NCI-H2107 treated with DMSO at 0.1 percent for 48 hours (cell line): ENCODE measurements around the gene CDC6.

ENCODE experiments used
- DNase-seq: peaks from one replicate; lab custom pipeline; 2025; ENCODE audit not compliant: unreplicated experiment; lab: John Stamatoyannopoulos, UW

The CDC6 gene

DNA sequence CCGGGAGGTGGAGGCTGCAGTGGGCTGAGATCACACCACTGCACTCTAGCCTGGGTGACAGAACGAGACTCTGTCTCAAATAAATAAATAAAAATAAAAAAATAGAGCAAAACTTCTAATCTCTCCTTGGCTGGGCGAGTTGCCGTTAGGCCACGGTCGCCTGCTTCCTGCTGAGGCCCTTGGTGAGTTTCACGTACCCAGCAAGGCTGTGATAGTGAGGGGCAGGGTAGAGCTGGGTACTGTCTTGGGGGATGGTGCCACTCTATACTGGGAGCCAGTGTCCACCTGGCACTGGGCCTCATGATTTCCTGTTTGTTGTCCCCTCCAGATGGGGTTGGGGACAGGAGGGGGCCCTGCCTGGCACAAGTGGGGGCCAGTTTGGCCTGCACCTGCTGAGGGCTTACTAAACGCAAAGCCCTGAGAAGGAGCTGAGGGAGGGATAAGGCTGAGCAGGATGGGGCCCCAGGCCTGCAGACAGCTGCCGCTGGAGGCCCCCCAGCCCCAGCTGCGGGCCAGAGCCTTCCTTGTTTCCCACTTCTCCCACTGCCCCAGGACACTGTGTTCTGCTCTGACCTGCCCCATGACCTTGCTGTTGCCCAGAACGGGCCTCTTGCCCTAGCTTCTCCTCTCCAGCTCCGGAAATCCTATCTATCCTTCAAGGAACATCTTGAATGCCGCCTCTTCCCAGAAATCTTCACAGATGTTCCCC is 51.4 kb downstream of the CDC6 start:
- no peak for DNase-seq

DNA sequence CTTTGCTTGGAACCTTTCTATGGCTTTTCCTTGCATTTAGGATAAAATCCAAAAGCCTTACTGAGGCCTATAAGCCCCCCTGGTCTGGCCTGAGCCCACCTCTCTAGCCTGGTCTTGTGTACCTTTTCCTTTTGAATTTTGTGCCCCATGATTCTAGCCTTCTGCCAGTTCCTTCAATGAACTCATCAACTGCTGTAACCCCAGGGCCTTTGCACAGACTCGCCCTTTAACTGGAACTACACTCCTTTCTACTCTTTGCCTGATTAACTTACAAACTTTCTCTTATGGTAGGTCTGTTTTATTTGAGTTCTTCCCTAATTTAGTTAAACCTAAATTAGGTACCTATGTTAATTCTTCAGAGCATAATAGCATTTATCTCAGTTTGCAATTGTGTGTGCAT is 52.6 kb downstream of the CDC6 start:
- DNase-seq, result no peak

DNA sequence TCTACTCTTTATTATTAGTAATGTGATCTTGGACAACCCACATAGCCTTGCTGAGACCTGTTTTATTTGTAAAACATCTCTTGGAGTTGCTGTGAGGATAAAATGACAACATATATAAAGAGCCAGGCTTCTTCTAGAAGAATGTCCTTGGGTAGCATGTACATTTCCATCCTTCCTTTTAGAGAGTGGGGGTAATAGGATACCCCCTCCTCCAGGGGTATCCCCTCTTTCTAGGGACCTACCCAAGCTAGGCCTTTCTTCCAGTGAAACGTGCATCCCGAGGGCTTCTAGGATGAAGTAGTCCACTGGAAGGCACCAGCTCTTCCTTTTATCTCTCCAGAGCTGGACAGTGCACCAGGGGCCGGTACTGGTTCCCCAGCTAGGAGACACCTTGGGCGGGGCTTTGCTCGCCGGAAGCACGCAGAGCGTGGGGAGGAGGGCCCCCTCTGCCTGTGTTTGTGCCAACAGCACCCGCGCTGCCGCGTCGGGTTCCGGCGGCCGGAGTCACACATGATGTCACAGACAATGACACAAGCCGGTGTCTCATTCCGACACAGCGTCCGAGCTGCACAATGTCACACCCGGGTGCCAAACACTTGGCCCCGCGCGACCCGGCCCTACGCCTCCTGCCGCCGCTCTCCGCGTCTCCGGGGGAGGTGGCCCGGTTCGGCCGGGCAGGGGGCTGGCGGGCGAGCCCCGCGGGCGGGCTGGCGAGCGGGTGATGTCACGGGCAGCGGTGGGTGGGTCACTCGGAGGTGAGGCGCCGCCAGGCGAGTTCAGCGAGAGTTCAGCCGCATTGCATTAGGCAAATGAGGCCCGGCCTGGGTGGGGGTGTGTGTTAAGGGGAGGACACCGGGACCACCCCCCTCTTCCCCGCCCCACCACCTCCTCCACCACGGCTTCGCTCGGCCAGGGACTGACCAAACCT is 53.5 kb downstream of the CDC6 start:
- peak; percentile 23 for DNase-seq

GRCh38 chr17:40341808-40342503 is 54.3 kb downstream of the CDC6 start:
- no peak for DNase-seq

DNA sequence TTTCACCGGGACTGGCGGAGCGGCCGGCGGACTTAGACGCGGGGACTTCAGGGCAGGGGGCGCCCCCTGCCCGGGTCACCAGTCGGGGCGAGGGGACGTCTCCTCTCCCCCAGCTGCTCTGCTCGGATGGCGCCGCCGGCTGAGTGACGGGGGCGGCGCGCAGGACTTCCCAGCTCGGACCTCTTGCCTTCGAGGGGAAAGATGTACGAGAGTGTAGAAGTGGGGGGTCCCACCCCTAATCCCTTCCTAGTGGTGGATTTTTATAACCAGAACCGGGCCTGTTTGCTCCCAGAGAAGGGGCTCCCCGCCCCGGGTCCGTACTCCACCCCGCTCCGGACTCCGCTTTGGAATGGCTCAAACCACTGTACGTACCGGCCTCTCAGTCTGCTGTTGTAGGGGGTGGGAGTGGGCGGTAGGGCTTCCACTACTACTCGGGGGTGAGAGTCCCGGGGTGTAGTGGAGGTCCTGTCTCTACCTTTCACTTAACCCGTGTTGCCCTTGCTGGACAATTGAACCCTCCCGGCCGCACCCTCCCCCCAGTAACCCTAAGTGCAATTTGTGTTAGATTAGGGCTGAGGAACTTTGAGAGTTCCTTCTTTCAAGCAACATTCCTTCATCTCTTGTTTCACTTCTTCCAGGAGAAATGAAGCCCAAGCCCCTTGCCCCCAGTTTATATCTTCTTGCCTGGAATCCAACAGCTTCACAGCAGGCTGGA is 55.0 kb downstream of the CDC6 start:
- no peak for DNase-seq

GRCh38 chr17:40343219-40344119 is 55.8 kb downstream of the CDC6 start:
- peak; percentile 42 for DNase-seq

GRCh38 chr17:40344421-40345160 is 56.9 kb downstream of the CDC6 start:
- no peak for DNase-seq

DNA sequence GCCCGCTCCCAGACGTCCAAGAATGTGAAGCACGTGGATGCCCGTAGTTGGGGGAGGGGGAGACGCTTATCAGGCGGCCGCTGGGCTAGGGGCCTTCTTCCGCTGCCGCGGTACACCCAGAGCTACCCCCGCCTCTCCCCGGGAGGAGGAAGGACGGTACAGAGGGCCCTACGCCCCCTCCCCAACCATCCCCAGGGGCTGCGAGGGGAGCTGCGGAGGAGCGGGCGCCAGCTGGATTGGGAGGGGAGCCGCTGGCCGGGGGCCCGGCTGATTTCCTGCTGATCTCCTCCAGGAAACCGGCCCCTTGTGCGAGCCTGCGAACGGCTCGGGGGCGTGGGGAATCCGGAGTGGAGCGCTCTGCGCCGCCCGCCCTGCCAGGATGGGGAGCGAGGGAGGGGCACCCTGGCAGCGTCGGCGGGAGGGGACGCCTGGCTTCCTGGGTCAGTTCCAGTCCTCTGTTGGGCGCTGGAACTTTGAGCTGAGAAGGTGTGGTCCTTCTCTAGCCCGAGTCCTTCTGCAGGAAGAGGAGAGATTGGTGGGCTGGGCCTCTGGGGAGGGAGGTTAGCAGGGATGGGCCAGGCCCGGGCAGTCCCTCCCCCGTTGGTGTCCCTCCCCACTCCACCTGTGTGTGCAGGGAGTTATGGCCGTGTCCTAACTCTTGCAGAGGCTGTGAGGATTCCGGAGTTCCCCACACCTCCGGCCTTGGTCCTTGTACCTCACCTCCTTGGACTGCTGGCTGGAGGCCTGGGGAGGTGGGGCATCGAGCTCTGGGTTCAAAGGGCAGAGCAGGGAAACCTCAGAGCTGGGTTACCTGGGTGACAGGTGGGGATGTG is 57.7 kb downstream of the CDC6 start:
- DNase-seq, result no peak

- no peak for DNase-seq
Measured at GRCh38 chr17:40345994-40346764, 58.5 kb downstream of the CDC6 start.

DNA sequence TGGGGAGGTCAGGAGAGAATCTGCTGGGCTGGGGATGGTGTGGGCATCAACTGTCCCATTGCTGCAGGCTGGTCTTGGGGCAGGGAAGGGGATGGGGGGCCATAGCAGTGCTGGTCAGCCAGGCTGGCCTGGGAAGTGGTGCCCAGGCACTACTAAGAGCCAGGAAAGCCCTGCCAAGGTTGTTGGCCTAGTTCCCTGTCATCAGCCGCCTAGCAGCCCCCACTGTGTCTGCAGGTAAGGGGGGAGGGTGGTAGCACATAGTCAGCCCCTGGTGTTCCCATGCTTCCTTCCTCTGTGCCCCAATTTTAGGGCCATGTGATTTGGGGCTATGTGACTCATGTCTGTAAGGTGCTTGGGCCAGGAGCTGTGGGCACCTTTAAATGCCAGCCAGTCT is 59.1 kb downstream of the CDC6 start:
- DNase-seq, result no peak

DNA sequence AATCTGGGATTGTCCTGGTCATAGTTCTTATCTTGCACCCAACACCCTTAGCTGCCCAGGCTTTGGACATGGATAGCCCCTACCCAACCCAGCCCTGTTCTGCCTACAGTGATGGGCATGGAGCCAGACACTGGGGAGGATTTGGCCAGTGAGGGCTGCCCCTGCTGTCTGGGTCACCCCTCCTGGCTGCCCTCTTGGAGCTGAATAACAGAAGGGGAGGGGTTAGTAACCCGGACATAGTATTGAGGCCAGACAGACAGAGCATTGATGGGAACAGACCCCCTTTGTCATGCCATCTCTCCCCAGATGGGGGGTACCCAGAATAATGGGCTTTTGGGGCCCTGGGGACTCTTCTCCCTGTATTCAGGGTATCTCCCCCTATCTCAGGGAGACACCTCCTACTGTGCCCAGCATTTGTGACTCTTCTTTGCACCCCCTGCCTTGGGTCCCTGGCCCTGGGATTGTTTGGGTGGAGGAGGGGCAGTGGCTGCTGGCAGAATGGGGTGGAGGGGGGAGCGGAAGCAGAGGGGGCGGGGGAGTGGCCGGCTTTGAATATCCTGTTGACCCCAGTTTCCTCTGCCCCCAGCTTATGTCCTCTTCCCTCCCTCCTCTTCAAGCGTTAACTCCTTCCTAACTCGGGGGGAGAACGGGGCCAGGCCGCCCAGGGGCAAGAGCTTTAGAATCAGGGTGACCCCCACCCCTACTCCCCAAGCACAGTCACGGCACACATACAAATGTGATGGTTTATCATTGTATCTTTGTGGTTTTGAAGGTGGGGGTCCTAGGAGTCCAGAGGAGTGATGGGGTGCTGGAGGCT is 59.8 kb downstream of the CDC6 start:
- no peak for DNase-seq

GRCh38 chr17:40348136-40348504 is 60.4 kb downstream of the CDC6 start:
- DNase-seq, result no peak

DNA sequence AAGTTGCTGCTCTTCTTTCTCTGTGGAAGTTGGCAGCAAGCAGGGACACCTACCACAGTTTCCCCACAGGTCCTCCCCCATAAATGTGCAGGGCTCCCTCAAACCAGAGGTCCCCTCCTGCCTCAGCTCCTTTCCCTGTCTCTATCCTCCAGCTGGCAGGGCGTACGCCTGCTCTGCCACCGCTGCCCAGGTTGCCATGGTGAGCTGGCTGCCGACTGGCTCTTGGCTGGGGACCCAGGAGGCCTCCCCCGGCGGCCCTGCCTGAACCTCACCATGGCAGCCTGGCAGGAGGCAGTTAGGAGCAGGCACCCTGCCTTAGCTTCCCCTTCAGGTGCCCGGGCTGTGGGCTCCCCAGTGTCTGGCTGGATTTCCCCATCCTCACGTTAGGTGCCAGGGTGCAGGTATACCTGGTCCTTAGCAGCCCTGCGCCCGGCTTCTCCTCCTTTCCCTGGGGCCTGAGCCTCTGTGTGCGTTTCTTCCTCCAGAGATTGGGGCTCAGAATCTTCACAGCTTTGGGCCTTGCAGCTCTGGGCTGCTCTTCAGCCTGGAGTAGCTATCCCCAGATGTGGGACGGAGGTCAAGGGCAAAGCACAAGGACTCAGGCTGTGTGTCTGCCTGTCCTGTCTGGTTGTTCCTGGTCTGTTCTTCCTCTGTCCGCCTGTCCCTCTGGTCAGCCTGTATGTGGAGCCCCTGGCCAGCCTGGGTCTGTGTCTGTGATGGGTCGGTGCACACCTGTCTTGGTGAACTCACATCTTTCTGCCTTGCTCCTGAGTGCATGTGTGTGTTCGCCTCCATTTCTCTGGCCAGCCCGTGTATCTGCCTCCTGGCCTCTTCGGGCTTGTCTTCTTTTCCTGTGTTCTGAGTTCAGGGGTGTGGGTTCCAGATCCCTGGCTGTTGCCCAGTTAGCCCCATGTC is 61.1 kb downstream of the CDC6 start:
- DNase-seq, result peak; percentile 25

- DNase-seq, result no peak
Measured at GRCh38 chr17:40349477-40349894, 61.8 kb downstream of the CDC6 start.

DNA sequence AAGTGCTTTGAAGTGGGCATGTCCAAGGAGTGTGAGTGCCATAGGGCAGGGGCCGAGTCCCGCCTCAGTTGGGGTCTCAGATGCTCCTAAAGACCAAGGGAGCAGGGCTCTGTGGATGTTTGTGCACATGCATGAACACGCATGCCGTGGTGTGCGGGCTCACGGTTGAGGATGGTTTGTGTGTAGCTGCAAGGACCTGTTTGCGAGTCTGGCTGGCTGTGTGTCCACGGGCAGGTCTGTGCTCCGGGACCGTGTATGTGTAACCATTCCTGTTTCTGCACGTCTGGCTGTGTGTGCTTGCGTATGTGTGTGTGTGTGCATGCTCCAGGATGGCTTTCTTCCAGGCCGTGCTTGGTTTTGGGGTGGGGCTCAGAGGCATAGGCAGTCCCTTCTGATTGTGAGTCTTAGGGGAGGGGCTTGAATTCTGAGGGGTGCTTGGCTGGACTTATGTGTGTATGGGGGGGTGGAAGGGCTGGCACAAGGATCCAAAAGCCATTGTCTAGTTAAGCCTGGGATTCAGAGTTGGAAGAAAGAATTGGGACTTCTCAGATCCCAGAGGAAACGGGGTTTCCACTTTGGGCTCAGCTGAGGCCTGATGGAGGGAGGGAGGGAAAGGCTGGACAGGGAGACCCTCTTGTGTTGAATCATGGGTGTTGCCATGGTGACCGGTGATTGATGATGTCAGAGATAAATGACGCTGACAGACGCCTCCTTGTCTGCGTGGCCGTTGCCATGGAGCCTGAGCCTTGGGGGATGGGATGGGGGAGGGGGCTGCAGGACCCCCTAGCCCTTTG is 62.4 kb downstream of the CDC6 start:
- DNase-seq, result no peak
